Mesenteric fat pad (tissue), 1 donor: Measurements from ENCODE around the gene COQ4. TPM values are rescaled to one million over a fixed set of nuclear protein-coding genes. Genes with fewer than 3 reads are reported as not detected.
A peak's percentile ranks its signal among the peaks of the same experiment; 100 is the strongest.
"Not testable (repeated sequence)": the region's sequence is repeated elsewhere in the genome, so short reads cannot be mapped to it uniquely, and the experiment has no call there.

Source experiments
- DNase-seq: peaks from one replicate; pipeline ENCODE4 v3.0.0-alpha.2; 2020; ENCODE audit warnings: low spot score
- long read RNA-seq: library from polyadenylated mRNA; unstranded; transcript quantifications from one replicate; pipeline ENCODE4 v2.0.0, GENCODE V29; 2020
- total RNA-seq: library from RNA; stranded (reverse); fragmentation: NEBNext Ultra II Directional; extraction: Animal tissue kit (Norgen Biotek cat#: 25700); gene quantifications from one replicate; pipeline ENCODE4 v1.2.1, GENCODE V29; 2021
- donor health status: DM: yes; HTN: yes; CAD: no.

Gene COQ4
- total RNA-seq = 25.7 TPM
- long read RNA-seq, transcript COQ4-201 (7 exons, 1,548 nt) = major isoform, 31 of 34 reads
- long read RNA-seq, partial matches to known transcripts = 0 of 34 reads
- long read RNA-seq, other reads (novel, unspliced or antisense) = 3 of 34 reads

DNA sequence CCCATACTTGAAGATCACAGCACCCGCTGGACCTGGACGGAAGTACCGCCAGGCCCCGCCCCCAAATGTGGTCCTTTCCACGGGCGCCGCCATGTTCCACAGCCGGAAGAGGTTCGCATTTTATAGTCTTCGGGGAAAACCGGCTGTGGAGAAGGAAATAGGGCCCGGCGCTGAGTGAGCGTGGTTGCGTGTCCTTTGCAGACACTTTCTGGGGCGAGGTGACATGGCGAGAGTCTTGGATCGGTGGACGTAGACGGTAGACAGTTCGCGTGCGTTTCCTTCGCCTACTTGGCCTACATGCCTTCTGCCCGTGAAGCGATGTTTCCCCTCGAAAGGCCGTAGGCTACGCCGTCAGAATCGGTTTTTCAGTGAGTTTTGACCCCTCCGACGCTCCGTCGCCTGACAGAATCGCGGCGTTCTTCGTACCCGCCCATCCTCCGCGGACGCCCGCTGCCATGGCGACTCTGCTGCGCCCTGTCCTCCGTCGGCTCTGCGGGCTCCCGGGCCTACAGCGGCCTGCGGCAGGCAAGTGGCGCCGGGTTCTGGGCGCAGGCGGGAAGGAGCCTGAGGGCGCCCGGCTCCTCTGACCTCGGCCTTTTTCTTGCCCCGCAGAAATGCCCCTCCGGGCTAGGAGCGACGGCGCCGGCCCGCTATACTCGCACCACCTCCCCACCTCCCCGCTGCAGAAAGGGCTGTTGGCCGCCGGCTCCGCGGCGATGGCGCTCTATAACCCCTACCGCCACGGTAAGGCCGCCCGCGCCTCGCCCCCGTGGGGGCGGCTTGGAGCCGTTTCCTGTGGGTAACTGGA, at the start of gene COQ4, which contains the start of gene TRUB2:
Gene COQ4 (plus strand): TSS at position 436 of the 808 bp plus-strand sequence. CDS start 20 bp downstream, at position 456.
Gene TRUB2 (minus strand): TSS at position 44 of the 808 bp plus-strand sequence. CDS start 39 bp downstream, at position 5.
- peak; percentile 96 for DNase-seq

DNA sequence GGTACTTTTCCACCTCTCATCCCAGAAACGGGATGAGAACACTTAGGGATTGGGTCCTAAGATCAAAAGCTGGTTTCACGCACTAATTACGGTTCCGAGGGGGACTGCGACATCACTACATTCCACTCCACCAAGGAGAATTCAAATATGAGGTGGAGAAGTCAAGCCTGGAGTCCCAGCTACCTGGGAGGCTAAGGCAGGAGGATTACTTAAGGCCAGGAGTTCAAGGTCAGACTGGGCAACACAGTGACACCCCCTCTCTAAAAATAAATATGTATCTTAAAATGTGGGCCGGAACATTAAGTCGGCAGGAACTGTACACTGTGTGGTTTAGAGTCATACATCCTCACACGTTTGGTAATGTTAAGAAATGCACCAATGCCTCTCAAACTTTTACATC, 48.4 kb upstream of the COQ4 start:
- no peak for DNase-seq

- no peak for DNase-seq
Observed at GRCh38 chr9:128275198-128276007, 47.2 kb upstream of the COQ4 start, which contains the start of gene GOLGA2. Gene GOLGA2, minus strand, starts transcription at chr9:128276007. Its CDS starts 31 bp downstream, at chr9:128275976.

DNA sequence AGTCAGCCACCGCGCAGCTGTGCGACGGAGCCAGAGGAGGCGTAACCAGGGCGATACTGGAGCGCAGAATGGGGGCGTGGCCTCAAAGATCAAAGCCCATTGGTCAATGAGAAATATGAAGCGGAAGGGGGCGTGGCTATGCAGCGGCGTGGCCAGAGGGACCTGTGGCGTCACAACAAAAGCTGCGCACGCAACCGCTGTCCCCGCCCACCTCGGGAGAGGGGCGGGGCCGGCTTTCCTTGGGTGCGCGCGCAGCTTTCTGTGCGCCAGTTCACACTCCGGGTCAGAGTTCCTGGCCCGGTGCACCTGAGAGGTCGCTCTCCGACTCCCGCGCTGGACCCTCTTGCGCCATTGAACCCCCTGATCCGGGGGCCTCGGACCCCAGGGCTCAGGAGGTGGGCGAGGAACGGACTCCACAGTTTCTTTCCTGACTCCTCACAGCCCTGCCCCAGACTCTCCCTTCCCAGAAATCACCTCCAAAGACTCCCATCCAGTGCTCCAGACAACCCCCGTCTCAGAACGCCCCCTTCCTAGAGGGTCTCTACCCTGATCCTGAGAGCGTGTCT, 46.5 kb upstream of the COQ4 start, which contains the start of gene SWI5:
Gene SWI5 (plus strand): TSS at position 269 of the 566 bp plus-strand sequence.
- peak; percentile 100 for DNase-seq

GRCh38 chr9:128276574-128277270, 45.9 kb upstream of the COQ4 start:
- DNase-seq = no peak

- not testable (repeated sequence) for DNase-seq
Observed at GRCh38 chr9:128279088-128280073, 43.3 kb upstream of the COQ4 start.

DNA sequence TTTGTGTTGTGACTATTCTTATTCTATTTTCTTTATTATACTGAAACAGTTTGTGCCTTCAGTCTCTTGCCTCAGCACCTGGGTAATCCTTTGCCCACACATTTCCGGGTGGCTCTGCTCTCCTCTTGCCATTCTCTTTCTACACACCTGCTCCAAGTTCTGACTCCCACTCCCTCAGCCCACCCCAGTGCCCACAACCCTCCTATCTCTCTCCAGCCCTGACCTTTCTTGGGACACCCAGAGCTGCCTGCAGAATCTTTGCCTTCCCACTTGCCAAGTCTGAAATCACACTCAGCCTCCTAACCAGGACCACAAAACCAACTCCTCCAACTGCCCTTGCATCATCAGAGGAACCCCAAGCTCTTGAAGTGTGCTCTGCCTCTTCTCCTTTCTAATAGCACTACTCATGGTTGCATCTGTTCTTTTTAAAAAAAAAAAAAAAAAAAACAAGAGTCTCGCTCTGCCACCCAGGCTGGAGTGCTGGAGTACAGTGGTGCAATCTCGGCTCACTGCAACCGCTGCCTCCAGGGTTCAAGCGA, 42.5 kb upstream of the COQ4 start:
- no peak for DNase-seq

DNA sequence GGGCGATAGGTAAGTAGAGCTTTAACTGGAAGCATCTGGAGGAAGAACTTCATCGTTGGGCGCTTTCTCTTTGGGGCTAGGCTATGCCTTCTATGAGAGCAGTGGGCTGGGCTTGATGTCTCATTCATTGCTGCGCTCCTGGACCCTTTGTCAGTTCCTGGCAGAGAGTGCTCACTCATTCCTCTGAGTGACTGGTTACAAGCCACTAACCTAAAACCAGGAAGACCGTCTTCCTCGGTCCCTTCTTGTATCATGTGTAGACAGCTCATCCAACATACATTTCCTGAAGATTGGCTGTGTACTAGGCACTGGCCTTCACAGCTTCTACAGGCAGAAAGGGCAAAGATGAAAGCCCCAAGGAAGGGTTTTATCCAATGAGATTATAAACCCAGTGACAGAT, 40.1 kb upstream of the COQ4 start:
- DNase-seq = no peak

GRCh38 chr9:128285033-128285784, 37.4 kb upstream of the COQ4 start:
- DNase-seq = no peak

DNA sequence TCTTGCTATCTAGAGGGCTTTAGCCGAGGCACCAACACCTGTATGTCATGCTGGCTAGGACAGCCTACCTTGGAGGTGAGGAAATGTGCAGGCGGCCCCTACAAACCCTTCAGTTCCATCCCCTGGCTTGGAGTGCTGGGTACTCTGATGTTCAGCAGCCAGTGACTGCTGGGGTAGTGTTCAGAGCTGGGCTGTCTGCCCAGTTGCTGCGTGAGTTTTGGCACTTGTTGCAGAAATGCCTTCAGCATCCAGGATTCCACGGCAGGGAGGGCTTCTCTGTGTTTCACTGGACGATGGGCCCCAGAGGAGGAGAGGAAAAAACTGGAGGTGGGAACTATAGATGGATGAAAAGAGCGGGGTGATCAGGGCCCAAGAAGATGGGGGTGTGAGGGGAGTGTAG, 36.2 kb upstream of the COQ4 start:
- no peak for DNase-seq

DNA sequence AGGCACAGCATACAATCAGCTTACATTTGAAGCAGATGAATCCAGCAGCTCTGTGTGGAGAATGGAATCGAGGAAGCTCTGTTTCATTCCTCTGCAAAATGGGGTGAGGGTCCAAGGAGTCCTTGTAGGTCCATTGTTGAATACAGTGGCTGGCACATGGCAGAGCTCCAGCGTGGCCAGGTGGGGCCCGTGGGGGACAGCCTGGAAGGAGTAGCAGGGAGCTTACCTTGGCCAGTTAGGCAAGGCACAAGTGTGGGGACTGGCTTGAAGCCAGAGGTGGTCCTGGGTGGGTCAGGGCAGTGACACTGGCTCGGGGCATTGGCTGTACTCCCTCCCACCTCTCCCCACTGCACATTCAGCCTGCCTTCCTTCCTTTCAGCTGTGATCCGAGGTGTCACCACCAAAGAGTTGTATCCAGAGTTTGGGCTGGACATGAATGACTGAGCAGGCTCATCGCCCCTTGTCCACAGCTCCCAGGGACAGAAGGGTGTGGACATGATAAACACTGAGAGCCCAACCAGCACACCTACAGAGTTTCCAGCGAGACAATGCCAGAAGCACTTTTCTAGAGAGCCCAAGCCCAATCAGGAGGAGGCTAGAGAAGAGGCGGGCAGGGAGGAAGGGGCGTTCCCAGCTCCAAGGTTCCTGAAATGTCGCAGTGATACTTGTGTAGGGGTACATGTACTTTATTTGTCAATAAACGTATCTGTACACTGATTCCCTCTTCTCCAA, 34.2 kb upstream of the COQ4 start:
- DNase-seq = no peak

- no peak for DNase-seq
Observed at GRCh38 chr9:128292009-128292408, 30.6 kb upstream of the COQ4 start.

DNA sequence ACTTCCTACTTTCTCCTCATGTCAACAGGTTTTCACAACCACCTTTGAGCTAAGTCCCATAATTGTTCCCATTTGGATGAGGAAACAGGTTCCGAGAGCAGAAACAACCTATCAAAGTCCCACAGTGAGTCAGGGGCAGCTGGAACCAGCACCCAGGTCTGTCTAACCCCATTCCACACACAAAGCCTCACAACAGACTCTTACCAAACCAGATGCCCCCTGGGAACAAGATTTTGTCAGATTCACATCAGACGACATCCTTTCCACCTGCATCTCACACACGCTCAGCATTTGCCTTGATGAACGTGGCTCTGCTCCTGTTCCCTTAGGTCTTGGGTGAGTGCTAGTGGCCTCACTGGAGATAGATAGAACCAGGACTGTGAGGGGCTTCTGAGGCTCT, 29.5 kb upstream of the COQ4 start:
- DNase-seq = no peak

DNA sequence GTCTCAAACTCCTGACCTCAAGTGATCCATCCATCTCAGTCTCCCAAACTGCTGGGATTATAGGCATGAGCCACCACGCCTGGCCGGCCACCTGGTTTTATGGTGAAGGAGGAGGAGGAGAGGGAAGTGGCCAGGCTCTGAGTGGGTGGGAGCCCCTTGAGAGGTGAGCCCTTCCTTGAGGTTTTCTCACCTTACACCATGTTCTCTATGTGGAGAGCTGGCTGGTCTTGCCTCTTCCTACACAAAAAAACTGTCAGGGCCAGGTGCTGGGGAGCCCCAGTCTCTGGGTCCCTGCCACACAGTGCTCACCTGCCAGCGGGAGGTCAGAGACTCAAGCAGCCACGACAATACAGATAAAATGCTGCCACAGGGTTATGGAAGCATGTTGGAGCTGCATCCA, 28.5 kb upstream of the COQ4 start:
- no peak for DNase-seq

DNA sequence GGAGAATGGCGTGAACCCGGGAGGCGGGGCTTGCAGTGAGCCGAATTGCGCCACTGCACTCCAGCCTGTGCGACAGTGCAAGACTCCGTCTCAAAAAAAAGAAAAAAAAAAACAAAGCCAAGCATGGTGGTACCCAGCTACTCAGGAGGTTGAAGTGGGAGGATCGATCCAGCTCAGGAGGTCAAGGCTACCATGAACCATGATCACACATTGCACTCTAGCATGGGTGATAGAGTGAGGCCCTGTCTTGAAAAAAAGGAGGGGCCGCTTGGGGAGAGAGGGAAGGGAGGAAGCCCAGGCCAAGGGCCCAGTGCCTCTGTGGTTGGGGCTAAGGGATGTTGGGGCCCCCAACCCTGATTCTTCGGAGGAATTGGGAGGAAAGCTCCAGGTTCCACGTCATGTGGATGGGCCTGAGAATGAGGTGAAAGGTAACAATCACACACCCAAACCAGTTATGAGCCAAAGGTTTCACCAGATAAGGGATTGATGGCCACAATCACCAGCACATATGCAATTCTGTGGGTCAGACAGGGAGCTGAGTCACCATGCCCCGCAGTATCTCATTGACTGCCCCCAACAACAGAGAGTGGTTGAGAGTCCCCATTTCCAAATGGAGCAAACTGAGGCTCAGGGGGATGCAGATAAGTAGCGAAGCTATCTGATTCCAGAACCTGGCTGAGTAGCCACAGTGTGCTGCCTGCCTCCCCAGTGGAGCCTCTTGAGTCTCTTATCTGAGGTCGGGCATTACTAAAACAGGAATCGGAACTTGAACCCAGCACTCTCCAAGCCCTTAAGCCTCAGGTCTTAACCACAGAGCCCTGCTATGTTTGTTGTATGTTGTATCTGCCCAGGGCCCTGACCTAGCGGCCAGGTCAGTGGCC, 26.1 kb upstream of the COQ4 start:
- no peak for DNase-seq

GRCh38 chr9:128297221-128297773, 25.3 kb upstream of the COQ4 start:
- no peak for DNase-seq
